Measurements from ENCODE around the gene PTPRN2.

DNA sequence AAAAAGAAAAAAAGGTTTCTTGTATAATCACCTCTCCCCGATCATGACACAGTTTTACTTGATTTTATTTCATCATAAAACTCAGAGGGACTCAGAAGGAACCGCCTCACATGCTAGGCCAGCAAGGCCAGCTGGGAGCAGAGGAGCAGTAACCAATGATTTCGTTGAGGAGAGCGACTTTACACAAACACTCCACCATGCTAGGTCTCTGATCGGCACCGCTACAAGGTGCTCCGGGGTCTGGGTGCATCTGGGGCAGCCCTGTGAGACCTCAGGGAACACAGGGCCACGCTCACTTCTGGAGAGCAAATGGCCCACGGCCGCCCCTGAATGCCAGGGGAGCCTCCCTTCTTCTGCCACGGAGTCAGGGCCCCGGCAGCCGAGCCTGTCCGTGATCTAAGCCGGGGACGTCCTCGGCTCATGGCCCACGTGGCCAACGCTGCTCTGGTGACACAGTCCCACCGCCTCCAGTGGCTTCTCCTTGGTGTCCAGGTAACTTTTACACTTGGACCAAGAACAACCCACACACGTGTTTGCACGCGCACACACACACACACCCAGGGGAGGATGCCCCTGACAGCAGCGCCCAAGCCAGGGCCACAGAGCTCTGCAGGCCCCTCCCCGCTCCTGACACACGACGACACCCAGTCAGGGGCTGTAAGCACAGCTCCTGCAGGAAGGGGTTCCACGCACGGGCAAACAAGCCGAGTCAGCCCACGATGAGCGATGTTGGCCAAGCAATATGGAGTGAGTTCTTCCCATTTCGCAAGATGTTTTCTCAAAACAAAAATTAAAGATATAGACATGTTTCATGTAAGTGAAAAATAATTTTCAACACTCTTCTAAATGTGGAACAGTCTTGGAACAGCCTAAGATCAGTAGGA lies 918.5 kb downstream of the PTPRN2 start:
- TF ChIP-seq POLR2A (IDR thresholded peaks at IDR 0.05; ENCODE audit: extremely low read depth, insufficient read length), result no peak
- TF ChIP-seq, protein P1, sequence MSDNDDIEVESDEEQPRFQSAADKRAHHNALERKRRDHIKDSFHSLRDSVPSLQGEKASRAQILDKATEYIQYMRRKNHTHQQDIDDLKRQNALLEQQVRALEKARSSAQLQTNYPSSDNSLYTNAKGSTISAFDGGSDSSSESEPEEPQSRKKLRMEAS (IDR thresholded peaks at IDR 0.05; ENCODE audit: low read depth, low read length), result no peak
- no peak for TF ChIP-seq MYC (IDR thresholded peaks at IDR 0.05; ENCODE audit: low read depth, low read length)
- TF ChIP-seq, protein P2, sequence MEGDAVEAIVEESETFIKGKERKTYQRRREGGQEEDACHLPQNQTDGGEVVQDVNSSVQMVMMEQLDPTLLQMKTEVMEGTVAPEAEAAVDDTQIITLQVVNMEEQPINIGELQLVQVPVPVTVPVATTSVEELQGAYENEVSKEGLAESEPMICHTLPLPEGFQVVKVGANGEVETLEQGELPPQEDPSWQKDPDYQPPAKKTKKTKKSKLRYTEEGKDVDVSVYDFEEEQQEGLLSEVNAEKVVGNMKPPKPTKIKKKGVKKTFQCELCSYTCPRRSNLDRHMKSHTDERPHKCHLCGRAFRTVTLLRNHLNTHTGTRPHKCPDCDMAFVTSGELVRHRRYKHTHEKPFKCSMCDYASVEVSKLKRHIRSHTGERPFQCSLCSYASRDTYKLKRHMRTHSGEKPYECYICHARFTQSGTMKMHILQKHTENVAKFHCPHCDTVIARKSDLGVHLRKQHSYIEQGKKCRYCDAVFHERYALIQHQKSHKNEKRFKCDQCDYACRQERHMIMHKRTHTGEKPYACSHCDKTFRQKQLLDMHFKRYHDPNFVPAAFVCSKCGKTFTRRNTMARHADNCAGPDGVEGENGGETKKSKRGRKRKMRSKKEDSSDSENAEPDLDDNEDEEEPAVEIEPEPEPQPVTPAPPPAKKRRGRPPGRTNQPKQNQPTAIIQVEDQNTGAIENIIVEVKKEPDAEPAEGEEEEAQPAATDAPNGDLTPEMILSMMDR (IDR thresholded peaks at IDR 0.05; ENCODE audit: low read depth, low read length), result no peak
